Stomach (tissue), 9 donors: ENCODE results near the gene KIAA0930. TPM values are rescaled to one million over a fixed set of nuclear protein-coding genes. Genes with fewer than 3 reads are reported as not detected.

Experiments
- DNase-seq, 2 donors: peaks; one replicate each; pipeline versions ENCODE4 v3.0.0 to v3.0.0-alpha.2; 2013 to 2019
- H3K27ac ChIP-seq, 5 donors: fragments of 200-600 bp in 4 of 5; sonication (generic) in 4 of 5; one replicate each; pipeline ENCODE4 v1.5.1; 2013 to 2019; ENCODE audit warnings: mild to moderate bottlenecking in 1 of 5, moderate library complexity in 1 of 5
- H3K27me3 ChIP-seq, 3 donors: fragments of 200-600 bp; sonication (generic); one replicate each; pipeline ENCODE4 v1.5.1; 2017 to 2019; ENCODE audit warnings: mixed run types in 1 of 3
- H3K36me3 ChIP-seq, 4 donors: fragments of 200-600 bp; sonication (generic); 1 replicate in 3 of 4; 2 replicates in 1 of 4; pipeline ENCODE4 v1.5.1; 2016 to 2019
- H3K4me1 ChIP-seq, 4 donors: fragments of 200-600 bp; sonication (generic); one replicate each; pipeline ENCODE4 v1.5.1; 2016 to 2019
- H3K4me3 ChIP-seq, 4 donors: fragments of 200-600 bp; sonication (generic) in 3 of 4; one replicate each; pipeline ENCODE4 v1.5.1; 2016 to 2019; ENCODE audit warnings: mild to moderate bottlenecking in 1 of 4
- H3K9me3 ChIP-seq, 4 donors: fragments of 200-600 bp; sonication (generic); one replicate each; pipeline ENCODE4 v1.5.1; 2016 to 2019
- EP300 ChIP-seq: sonication (generic); formaldehyde crosslinking; IDR thresholded peaks from one replicate; pipeline ENCODE4 v1.6.1; 2017; ENCODE audit warnings: antibody characterized with exemption
- POLR2A ChIP-seq, 4 donors: fragments of 450-650 bp; IDR thresholded peaks; one replicate each; pipeline ENCODE4 v1.6.1; 2016; ENCODE audit warnings: antibody characterized with exemption in 4 of 4, control low read depth in 2 of 4, mild to moderate bottlenecking in 1 of 4, moderate library complexity in 1 of 4
- POLR2AphosphoS5 ChIP-seq, 3 donors: sonication (generic); formaldehyde crosslinking; IDR thresholded peaks; one replicate each; pipeline ENCODE4 v1.6.1; 2016; ENCODE audit warnings: antibody characterized with exemption in 3 of 3
- WGBS, 5 donors: extraction: QIAGEN DNeasy Blood & Tissue Kit in 3 of 5; methylation state at CpG; one replicate each; pipeline versions ENCODE4 v1.1.5 to v1.1.7; 2013 to 2018; 5-methylcytosine and 5-hydroxymethylcytosine counted together
- intact Hi-C: fragments of 100-400 bp; cut with DNase I; formaldehyde crosslinking; loops from one replicate; pipeline ENCODE4 v1.15.1; 2023; ENCODE audit warnings: low total_unique reads
- polyA plus RNA-seq, 3 donors: library from polyadenylated mRNA; stranded (reverse); fragments of 200-250 nt; gene quantifications; one replicate each; pipeline ENCODE4 v1.2.3, GENCODE V29; 2013
- total RNA-seq, 5 donors: library from RNA; depleted of rRNA; stranded (reverse); fragments of >200 nt; gene quantifications; one replicate each; pipeline versions ENCODE4 v1.1.0 to v1.2.3, GENCODE V29; 2014 to 2016
- TF ChIP-seq, protein P1 (sequence below), 7 experiments: fragments of 450-650 bp in 4 of 7; fragments of 200-600 bp in 3 of 7; sonication (generic) in 3 of 7; IDR thresholded peaks; one replicate each; pipeline ENCODE4 v1.5.1; 2016 to 2019; ENCODE audit warnings: antibody characterized with exemption in 7 of 7, control low read depth in 2 of 7, mild to moderate bottlenecking in 1 of 7
- donor health status: healthy with polysubstance abuse.
- donor health status: Bipolar disorder and iron deficiency.
- donor health status: healthy.

The KIAA0930 gene
- total and polyA plus RNA-seq, 8 donors: 7.1 to 42.3 (median 18.4) TPM

GRCh38 chr22:45212992-45213751 lies 27.5 kb downstream of the KIAA0930 start:
- H3K27ac ChIP-seq: peak overlapping the region; percentile 21 to 76 (median 75)
- WGBS, 5 donors: 57 to 77% (median 61%) methylated on average over 20 to 22 of the region's 22 CpGs
- no peak for DNase-seq
- peaks cover 34 to 67% (median 54%) of the 10 kb centered on the region in 4 donors for H3K4me1 ChIP-seq
- H3K36me3 ChIP-seq: peaks cover 0 to 26% (median 13%) of the 10 kb centered on the region in 4 donors
- no peaks in the 10 kb centered on the region for H3K9me3 ChIP-seq
- TF ChIP-seq, protein P1, sequence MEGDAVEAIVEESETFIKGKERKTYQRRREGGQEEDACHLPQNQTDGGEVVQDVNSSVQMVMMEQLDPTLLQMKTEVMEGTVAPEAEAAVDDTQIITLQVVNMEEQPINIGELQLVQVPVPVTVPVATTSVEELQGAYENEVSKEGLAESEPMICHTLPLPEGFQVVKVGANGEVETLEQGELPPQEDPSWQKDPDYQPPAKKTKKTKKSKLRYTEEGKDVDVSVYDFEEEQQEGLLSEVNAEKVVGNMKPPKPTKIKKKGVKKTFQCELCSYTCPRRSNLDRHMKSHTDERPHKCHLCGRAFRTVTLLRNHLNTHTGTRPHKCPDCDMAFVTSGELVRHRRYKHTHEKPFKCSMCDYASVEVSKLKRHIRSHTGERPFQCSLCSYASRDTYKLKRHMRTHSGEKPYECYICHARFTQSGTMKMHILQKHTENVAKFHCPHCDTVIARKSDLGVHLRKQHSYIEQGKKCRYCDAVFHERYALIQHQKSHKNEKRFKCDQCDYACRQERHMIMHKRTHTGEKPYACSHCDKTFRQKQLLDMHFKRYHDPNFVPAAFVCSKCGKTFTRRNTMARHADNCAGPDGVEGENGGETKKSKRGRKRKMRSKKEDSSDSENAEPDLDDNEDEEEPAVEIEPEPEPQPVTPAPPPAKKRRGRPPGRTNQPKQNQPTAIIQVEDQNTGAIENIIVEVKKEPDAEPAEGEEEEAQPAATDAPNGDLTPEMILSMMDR (IDR thresholded peaks at IDR 0.05): no peak
- TF ChIP-seq EP300 (no peak), POLR2AphosphoS5 (IDR thresholded peaks at IDR 0.05) (no peak), POLR2A (IDR thresholded peaks at IDR 0.05) (no peak)
- intact Hi-C loops: no loop called here
- H3K27me3 ChIP-seq: no peaks in the 10 kb centered on the region
- peak overlapping the region in 3 of 4 donors; percentile 31 to 42 (median 39) for H3K4me3 ChIP-seq

DNA sequence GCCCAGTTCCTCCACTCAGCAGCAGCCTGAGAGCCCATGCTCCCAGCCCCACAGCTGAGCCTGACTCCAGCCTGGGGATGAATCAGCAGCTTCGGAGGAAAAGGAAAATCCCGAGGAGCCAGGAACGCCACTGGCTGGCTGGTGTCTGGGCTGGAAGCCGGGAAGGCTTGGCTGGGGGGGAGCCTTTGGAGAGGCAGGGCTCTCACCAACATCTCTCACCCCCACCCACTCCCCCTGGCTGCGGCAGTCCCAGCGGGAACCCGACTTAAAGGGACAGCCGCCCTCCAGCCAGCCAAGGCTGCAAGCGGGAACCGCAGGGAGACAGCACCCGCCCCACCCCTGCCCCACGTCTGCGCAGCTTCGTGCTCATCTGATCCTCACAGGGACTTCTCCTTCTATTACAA lies 28.4 kb downstream of the KIAA0930 start:
- H3K36me3 ChIP-seq: peaks cover 0 to 34% (median 17%) of the 10 kb centered on the region in 4 donors
- intact Hi-C loops: no loop called here
- DNase-seq: peak; percentile 38 to 72
- H3K27me3 ChIP-seq: no peaks in the 10 kb centered on the region
- peaks cover 34 to 73% (median 57%) of the 10 kb centered on the region in 4 donors for H3K4me1 ChIP-seq
- peak overlapping the region in 4 of 5 donors; percentile 66 to 76 (median 75) for H3K27ac ChIP-seq
- TF ChIP-seq, protein P1 (IDR thresholded peaks at IDR 0.05): peak in 1 of 7 experiments; percentile 19
- TF ChIP-seq POLR2AphosphoS5 (IDR thresholded peaks at IDR 0.05) (peak in 1 of 3 donors; percentile 37), EP300 (no peak), POLR2A (IDR thresholded peaks at IDR 0.05) (no peak)
- H3K4me3 ChIP-seq: peak overlapping the region; percentile 29 to 42 (median 35)
- H3K9me3 ChIP-seq: no peaks in the 10 kb centered on the region
- WGBS, 5 donors: 24 to 51% (median 34%) methylated on average over 10 to 14 of the region's 14 CpGs

DNA sequence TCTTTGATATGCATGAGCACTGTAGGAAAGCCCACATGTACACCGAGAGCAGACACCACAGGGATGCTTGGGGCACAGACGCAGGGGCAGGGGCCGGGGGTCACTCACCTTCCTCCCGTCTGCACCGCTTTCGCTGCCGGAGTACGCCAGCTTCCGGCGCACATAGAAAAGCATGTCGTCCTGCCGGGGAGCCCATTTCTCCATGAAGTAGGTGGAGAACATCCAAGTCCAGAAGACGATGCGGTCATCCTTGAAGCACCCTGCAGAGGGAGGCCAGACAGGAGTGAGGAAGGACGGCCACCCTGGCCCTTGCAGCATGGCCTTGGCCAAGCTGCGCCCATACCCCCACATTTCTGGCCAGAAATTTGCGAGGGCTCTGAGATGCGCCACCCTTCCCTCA lies 28.8 kb downstream of the KIAA0930 start:
- TF ChIP-seq POLR2AphosphoS5 (IDR thresholded peaks at IDR 0.05) (no peak), POLR2A (IDR thresholded peaks at IDR 0.05) (no peak), EP300 (no peak)
- TF ChIP-seq, protein P1 (IDR thresholded peaks at IDR 0.05): no peak
- Histone ChIP-seq H3K27me3 (no peaks in the 10 kb centered on the region), H3K27ac (peak overlapping the region in 4 of 5 donors; percentile 66 to 76 (median 75)), H3K9me3 (no peaks in the 10 kb centered on the region), H3K4me3 (peak overlapping the region; percentile 29 to 42 (median 35)), H3K36me3 (peaks cover 0 to 34% (median 17%) of the 10 kb centered on the region in 4 donors), H3K4me1 (peaks cover 34 to 72% (median 56%) of the 10 kb centered on the region in 4 donors)
- 53 to 90% (median 87%) methylated on average over 9 to 18 of the region's 18 CpGs for WGBS, 5 donors
- intact Hi-C loops: no loop called here
- no peak for DNase-seq

DNA sequence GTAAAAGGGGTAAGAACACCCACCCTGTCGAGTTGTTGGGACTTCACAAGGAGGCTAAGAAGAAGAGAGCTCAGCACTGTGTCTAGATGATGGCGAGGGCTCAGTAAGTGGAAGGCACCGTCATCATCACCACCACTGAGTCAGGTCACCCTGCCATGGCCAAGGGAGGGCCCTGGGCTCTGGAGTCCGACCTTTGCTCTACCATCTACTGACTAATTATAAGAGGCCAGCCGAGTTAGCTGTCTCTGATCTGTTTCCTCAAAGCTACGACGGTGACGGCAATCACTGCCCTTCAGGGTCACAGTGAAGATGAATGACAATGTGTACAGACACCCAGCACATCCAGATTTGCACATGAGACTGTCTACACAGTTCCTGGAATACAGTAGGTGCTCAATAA lies 29.3 kb downstream of the KIAA0930 start:
- 84 to 92% (median 86%) methylated on average over 8 of the region's 8 CpGs for WGBS, 5 donors
- Histone ChIP-seq H3K4me1 (peaks cover 33 to 68% (median 52%) of the 10 kb centered on the region in 4 donors), H3K27ac (peak overlapping the region in 4 of 5 donors; percentile 66 to 76 (median 75)), H3K27me3 (no peaks in the 10 kb centered on the region), H3K4me3 (peak overlapping the region; percentile 29 to 42 (median 35)), H3K9me3 (no peaks in the 10 kb centered on the region), H3K36me3 (peaks cover 0 to 34% (median 17%) of the 10 kb centered on the region in 4 donors)
- DNase-seq: no peak
- no peak for TF ChIP-seq POLR2AphosphoS5 (IDR thresholded peaks at IDR 0.05)
- intact Hi-C loops: no loop called here
